ENCODE data around the gene ACVR1C.
A peak's percentile ranks its signal among the peaks of the same experiment; 100 is the strongest.

ACVR1C gene

GRCh38 chr2:157492189-157492773, 136.4 kb downstream of the ACVR1C start:
- peak; percentile 65 for DNase-seq

- no peak for DNase-seq
Observed at GRCh38 chr2:157489983-157490382, 138.7 kb downstream of the ACVR1C start.

GRCh38 chr2:157488877-157489276, 139.8 kb downstream of the ACVR1C start:
- no peak for DNase-seq

GRCh38 chr2:157487747-157488146, 140.9 kb downstream of the ACVR1C start:
- DNase-seq, result no peak

- DNase-seq, result no peak
Observed at GRCh38 chr2:157487271-157487610, 141.4 kb downstream of the ACVR1C start.

GRCh38 chr2:157486596-157487270, 141.9 kb downstream of the ACVR1C start:
- no peak for DNase-seq

GRCh38 chr2:157480182-157480961, 148.3 kb downstream of the ACVR1C start:
- peak; percentile 30 for DNase-seq

- DNase-seq, result no peak
Observed at GRCh38 chr2:157479081-157480027, 149.3 kb downstream of the ACVR1C start.

GRCh38 chr2:157477919-157478318, 150.7 kb downstream of the ACVR1C start:
- DNase-seq, result no peak

- no peak for DNase-seq
Observed at GRCh38 chr2:157476953-157477709, 151.5 kb downstream of the ACVR1C start.
